Measurements from ENCODE around the gene PREP. TPM values are rescaled to one million over a fixed set of nuclear protein-coding genes. Genes with fewer than 3 reads are reported as not detected.

The PREP gene
- total RNA-seq, 1 donor: 19.0 TPM

GRCh38 chr6:105278813-105279212 is 124.1 kb downstream of the PREP start:
- H3K4me3 ChIP-seq (ENCODE audit: low read depth, low read length): no peak overlapping the region
- TF ChIP-seq, protein P1, sequence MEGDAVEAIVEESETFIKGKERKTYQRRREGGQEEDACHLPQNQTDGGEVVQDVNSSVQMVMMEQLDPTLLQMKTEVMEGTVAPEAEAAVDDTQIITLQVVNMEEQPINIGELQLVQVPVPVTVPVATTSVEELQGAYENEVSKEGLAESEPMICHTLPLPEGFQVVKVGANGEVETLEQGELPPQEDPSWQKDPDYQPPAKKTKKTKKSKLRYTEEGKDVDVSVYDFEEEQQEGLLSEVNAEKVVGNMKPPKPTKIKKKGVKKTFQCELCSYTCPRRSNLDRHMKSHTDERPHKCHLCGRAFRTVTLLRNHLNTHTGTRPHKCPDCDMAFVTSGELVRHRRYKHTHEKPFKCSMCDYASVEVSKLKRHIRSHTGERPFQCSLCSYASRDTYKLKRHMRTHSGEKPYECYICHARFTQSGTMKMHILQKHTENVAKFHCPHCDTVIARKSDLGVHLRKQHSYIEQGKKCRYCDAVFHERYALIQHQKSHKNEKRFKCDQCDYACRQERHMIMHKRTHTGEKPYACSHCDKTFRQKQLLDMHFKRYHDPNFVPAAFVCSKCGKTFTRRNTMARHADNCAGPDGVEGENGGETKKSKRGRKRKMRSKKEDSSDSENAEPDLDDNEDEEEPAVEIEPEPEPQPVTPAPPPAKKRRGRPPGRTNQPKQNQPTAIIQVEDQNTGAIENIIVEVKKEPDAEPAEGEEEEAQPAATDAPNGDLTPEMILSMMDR (IDR thresholded peaks at IDR 0.05; ENCODE audit: insufficient read depth, low read depth, low read length): no peak
- DNase-seq (ENCODE audit: low read depth): no peak

DNA sequence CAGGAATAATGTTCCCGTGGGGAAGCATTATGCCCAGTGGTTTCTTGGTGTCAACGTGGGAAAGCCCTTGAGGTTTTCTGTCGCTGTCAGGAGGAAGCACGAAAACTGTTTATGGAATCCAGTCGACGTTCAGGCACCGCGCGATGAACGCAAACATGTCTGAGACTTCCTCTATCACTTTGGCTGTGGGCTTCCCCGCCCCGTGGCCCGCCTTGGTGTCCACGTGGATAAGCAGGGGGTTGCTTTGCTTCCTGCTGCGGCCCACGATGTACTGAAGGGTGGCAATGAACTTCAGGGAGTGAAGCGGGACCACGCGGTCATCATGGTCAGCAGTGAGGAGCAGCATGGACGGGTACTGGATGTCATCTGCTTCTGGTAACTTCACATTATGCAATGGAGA is 124.8 kb downstream of the PREP start:
- DNase-seq (ENCODE audit: low read depth): no peak
- TF ChIP-seq, protein P1 (IDR thresholded peaks at IDR 0.05; ENCODE audit: insufficient read depth, low read depth, low read length): no peak
- no peak overlapping the region for H3K4me3 ChIP-seq (ENCODE audit: low read depth, low read length)

DNA sequence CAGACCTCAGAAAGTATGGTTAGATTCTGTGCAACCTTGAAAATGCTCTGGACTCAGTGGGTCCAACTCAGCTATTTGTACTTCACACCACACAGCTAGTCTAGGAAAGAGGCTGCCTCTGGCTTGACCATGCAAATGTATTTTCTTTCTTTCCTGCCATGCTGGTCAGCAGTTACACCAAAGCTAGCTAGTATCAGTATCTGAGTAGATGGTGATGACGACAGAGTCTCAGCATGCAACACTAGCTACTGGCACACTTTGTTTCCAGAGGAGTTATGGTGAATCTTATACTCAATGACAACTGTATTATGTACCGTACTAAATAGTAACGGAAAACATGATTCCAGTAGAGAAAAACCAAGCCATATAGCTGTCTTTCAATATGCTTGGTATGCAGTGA is 126.5 kb downstream of the PREP start:
- H3K4me3 ChIP-seq (ENCODE audit: low read depth, low read length): no peak overlapping the region
- TF ChIP-seq, protein P1 (IDR thresholded peaks at IDR 0.05; ENCODE audit: insufficient read depth, low read depth, low read length): no peak
- no peak for DNase-seq (ENCODE audit: low read depth)

DNA sequence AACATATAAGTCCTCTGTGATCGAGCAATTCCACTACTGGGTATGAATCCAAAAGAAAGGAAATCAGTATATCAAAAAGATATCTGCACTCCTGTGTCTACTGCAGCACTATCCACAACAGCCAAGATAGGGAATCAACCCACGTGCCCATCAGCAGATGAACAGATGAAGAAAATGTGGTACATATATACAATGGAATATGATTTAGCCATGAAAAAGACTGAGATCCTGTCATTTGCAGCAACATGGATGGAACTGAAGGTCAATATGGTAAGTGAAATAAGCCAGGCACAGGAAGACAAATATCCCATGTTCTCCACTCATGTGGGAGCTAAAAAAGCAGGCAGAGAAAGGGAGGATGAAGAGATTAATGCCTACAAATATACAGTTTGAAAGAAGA is 127.3 kb downstream of the PREP start:
- DNase-seq (ENCODE audit: low read depth): no peak
- no peak overlapping the region for H3K4me3 ChIP-seq (ENCODE audit: low read depth, low read length)
- TF ChIP-seq, protein P1 (IDR thresholded peaks at IDR 0.05; ENCODE audit: insufficient read depth, low read depth, low read length): no peak

DNA sequence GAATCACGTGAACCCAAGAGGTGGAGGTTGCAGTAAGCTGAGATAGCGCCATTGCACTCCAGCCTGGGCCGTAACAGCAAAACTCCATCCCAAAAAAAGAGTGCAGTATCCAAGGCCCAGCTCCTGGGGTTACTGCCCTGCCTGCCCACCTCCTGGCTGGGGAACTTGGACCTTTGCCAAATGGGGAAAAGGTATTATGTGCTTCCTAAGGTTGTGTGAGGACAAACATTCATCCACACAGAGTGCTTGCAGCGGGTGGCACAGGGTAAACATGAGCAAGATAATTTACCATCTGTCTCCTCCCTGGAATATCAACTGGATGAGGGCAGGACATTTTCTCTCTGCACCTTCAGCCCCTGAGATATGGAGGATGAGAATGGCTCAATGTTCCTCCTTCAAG is 128.2 kb downstream of the PREP start:
- no peak for DNase-seq (ENCODE audit: low read depth)
- TF ChIP-seq, protein P1 (IDR thresholded peaks at IDR 0.05; ENCODE audit: insufficient read depth, low read depth, low read length): no peak
- H3K4me3 ChIP-seq (ENCODE audit: low read depth, low read length): no peak overlapping the region

GRCh38 chr6:105273589-105273988 is 129.3 kb downstream of the PREP start:
- H3K4me3 ChIP-seq (ENCODE audit: low read depth, low read length): no peak overlapping the region
- TF ChIP-seq, protein P1 (IDR thresholded peaks at IDR 0.05; ENCODE audit: insufficient read depth, low read depth, low read length): no peak
- no peak for DNase-seq (ENCODE audit: low read depth)

DNA sequence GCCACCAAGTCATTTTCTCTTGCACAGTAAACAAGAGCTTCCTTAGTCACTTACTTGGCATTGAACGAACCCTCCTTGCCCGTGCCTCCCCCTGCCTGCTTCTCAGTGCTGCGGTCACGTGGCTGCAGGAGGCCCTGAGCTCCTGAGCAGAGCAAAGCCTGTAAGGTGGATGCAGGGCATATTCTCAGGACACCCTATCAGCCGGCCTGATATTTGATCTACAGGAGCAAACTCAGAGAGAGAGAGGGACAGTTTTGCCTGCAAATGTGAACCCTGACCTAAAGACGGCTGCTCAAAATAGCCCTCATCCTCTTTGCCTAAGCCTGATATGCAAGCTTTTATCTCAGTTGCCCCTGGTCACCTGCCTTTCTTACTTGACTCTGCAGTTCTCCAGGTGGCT is 130.1 kb downstream of the PREP start:
- TF ChIP-seq, protein P1 (IDR thresholded peaks at IDR 0.05; ENCODE audit: insufficient read depth, low read depth, low read length): no peak
- no peak overlapping the region for H3K4me3 ChIP-seq (ENCODE audit: low read depth, low read length)
- no peak for DNase-seq (ENCODE audit: low read depth)

Data from fibroblast of villous mesenchyme (primary cell).